Kidney (tissue), 14 donors: Measurements from ENCODE around the gene MUC5AC. TPM values are rescaled to one million over a fixed set of nuclear protein-coding genes. Genes with fewer than 3 reads are reported as not detected.
A peak's percentile ranks its signal among the peaks of the same experiment; 100 is the strongest.

Source experiments
- DNase-seq, 5 donors: peaks; one replicate each; pipeline ENCODE4 v3.0.0-alpha.2; 2013 to 2020
- FAIRE-seq: peaks from 2 replicates; lab custom pipeline; 2012; peaks lifted over from hg19 to GRCh38; lab: Jason Lieb, UNC
- H3K27ac ChIP-seq, 2 donors: one replicate each; pipeline ENCODE4 v1.7.0; 2013; ENCODE audit warnings: low read depth in 2 of 2, low read length in 2 of 2, inconsistent platforms in 1 of 2
- H3K27me3 ChIP-seq: one replicate; pipeline ENCODE4 v1.7.1; 2013; ENCODE audit warnings: low read length, inconsistent platforms; ENCODE audit not compliant: control insufficient read depth, insufficient read depth
- H3K36me3 ChIP-seq, 3 donors: one replicate each; pipeline versions ENCODE4 v1.7.0 to v1.7.1; 2013; ENCODE audit warnings: low read length in 3 of 3, control low read depth in 1 of 3, inconsistent platforms in 1 of 3; ENCODE audit not compliant: insufficient read depth in 3 of 3, control insufficient read depth in 2 of 3
- H3K4me1 ChIP-seq, 3 donors: one replicate each; pipeline versions ENCODE4 v1.7.0 to v1.7.1; 2013; ENCODE audit warnings: low read length in 3 of 3, inconsistent platforms in 1 of 3, low read depth in 1 of 3; ENCODE audit not compliant: control insufficient read depth in 2 of 3, insufficient read depth in 2 of 3
- H3K4me3 ChIP-seq, 3 donors: one replicate each; pipeline versions ENCODE4 v1.7.0 to v1.8.1; 2013; ENCODE audit warnings: low read length in 3 of 3, control low read depth in 1 of 3, inconsistent platforms in 1 of 3
- H3K9ac ChIP-seq, 3 donors: one replicate each; pipeline versions ENCODE4 v1.7.0 to v1.7.1; 2013; ENCODE audit warnings: low read length in 3 of 3, control low read depth in 1 of 3, inconsistent platforms in 1 of 3
- H3K9me3 ChIP-seq, 3 donors: one replicate each; pipeline versions ENCODE4 v1.7.0 to v1.7.1; 2013; ENCODE audit warnings: low read length in 3 of 3, control low read depth in 1 of 3, inconsistent platforms in 1 of 3; ENCODE audit not compliant: control insufficient read depth in 2 of 3, insufficient read depth in 1 of 3
- CTCF ChIP-seq: IDR thresholded peaks from 3 replicates; pipeline ENCODE4 v1.5.1; 2012; ENCODE audit warnings: mild to moderate bottlenecking, moderate library complexity, borderline replicate concordance; ENCODE audit not compliant: insufficient read depth; ENCODE audit errors: extremely low read depth
- intact Hi-C: fragments of 100-400 bp; cut with DNase I; formaldehyde crosslinking; loops from one replicate; pipeline ENCODE4 v1.11.1; 2022
- polyA plus RNA-seq: library from polyadenylated mRNA; stranded (reverse); fragments of 350-450 nt; fragmentation: Illumina TruSeq; extraction: RNeasy Lipid Tissue Mini Kit (QIAGEN cat#74804); gene quantifications from one replicate; pipeline ENCODE4 v1.2.3, GENCODE V29; 2014; ENCODE audit warnings: low read depth, low replicate concordance; ENCODE audit not compliant: insufficient read depth
- total RNA-seq: library from RNA; stranded (reverse); fragmentation: NEBNext Ultra II Directional; extraction: Animal tissue kit (Norgen Biotek cat#: 25700); gene quantifications from one replicate; pipeline ENCODE4 v1.2.1, GENCODE V29; 2021
- donor health status: control.
- donor health status: control.
- donor health status: control.
- donor health status: control.
- donor health status: control.
- donor health status: DM: yes; HTN: yes; CAD: no.
- donor health status: Normal renal cell carcinoma (clear cell type).

The MUC5AC gene
- total and polyA plus RNA-seq, 2 donors from 2014 or later, result 0.03 TPM; not detected in 1

DNA sequence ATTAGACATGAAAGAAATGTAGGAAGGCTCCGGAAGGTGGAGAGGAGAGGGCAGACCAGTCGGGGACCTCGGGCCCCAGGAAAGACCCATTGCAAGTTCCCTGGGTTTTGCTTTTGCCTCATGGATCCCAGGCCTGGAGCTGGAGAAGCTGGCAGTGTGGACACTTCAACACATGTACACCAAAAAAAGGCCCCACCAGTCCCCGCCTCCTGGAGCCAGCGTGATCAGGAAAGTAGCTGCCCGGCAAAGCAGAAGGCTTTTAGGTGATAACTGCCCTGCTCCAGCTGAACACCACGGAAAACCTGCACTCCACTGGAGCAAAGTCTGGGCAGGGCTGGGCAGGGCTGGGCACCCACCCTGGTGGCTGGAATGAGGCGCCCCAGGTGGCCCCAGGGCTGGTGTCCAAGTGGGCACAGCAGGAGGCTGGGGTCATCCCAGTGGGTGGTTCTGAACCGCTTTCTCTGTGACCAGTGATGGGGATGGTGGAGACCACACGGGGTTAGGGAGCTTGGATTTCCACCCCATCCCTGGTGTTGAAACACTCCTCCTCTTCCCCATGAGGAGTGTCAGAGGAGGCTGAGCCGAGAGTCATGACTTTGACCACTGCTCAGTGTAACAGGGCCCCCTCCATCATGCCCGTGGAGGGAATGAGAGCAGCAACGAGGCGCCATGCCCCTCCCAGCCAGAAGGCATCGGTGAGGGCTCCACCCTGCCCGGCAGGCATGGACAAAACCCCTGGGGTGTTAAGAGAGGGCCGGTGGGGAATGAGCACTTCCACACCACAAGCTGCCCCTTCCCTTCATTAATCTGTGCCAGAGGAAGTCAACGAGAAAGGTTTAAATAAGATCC, 16.9 kb upstream of the MUC5AC start:
- TF ChIP-seq CTCF, result no peak
- Histone ChIP-seq H3K9me3 (peaks cover 0 to 10% (median 0%) of the 10 kb centered on the region in 3 donors), H3K4me3 (no peak overlapping the region), H3K27ac (no peak overlapping the region), H3K36me3 (no peaks in the 10 kb centered on the region), H3K9ac (no peak overlapping the region), H3K4me1 (peaks cover 0 to 3% (median 0%) of the 10 kb centered on the region in 3 donors), H3K27me3 (no peaks in the 10 kb centered on the region)
- DNase-seq, result peak in 2 of 5 donors; percentile 18 to 68
- intact Hi-C loops, result no loop called here
- no peak for FAIRE-seq

DNA sequence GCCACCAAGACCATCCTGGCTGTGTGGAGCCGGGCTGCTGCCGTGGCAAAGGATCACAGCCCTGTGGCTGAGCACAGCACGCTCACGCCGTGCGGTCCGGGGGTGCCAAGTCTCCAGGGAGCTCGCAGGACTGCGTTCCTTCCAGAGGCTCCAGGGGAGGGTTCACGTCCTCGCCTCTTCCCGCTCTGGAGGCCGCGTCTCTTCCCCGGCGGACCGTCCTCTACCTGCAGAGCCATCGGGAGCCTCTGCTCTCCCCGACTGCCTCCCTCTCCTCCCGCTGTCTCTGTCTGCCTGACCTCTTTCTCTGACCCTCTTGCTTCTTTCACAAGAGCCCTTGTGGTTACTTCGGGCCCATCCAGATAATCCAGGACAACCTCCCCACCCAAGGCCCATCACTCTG, 11.4 kb upstream of the MUC5AC start:
- Histone ChIP-seq H3K4me3 (no peak overlapping the region), H3K27me3 (peaks cover 2% of the 10 kb centered on the region), H3K36me3 (peaks cover 0 to 3% (median 0%) of the 10 kb centered on the region in 3 donors), H3K9me3 (peaks cover 0 to 10% (median 5%) of the 10 kb centered on the region in 3 donors), H3K4me1 (no peaks in the 10 kb centered on the region), H3K27ac (no peak overlapping the region), H3K9ac (no peak overlapping the region)
- FAIRE-seq (no peak), DNase-seq (peak in 2 of 5 donors; percentile 7 to 69)
- intact Hi-C loops, result no loop called here
- TF ChIP-seq CTCF, result no peak

DNA sequence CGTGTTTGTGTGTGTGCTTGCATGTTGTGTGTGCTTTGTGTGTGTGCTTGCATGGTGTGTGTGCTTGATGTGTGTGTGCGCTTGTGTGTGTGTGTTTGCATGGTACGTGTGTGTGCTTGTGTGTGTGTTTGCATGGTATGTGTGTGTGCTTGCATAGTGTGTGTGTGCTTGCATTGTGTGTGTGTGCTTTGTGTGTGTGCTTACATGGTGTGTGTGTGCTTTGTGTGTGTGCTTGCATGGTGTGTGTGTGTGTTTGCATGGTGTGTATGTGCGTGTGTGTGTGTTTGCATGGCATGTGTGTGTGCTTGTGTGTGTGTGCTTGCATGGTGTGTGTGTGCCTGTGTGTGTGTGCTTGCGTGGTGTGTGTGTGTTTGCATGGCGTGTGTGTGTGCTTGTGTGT, 10.0 kb upstream of the MUC5AC start:
- H3K27me3 ChIP-seq, result peaks cover 2% of the 10 kb centered on the region
- no peak for DNase-seq
- intact Hi-C loops, result no loop called here
- H3K4me1 ChIP-seq, result no peaks in the 10 kb centered on the region
- no peak overlapping the region for H3K27ac ChIP-seq
- H3K36me3 ChIP-seq, result peaks cover 0 to 3% (median 0%) of the 10 kb centered on the region in 3 donors
- peak overlapping the region in 1 of 3 donors; percentile 20 for H3K4me3 ChIP-seq
- no peak overlapping the region for H3K9ac ChIP-seq
- H3K9me3 ChIP-seq, result peaks cover 0 to 10% (median 5%) of the 10 kb centered on the region in 3 donors
- no peak for TF ChIP-seq CTCF
- FAIRE-seq, result no peak
